Left ventricle myocardium inferior (tissue), 1 donor: ENCODE measurements around the gene WWP2. TPM values are rescaled to one million over a fixed set of nuclear protein-coding genes. Genes with fewer than 3 reads are reported as not detected.

ENCODE experiments used
- DNase-seq: peaks from one replicate; pipeline ENCODE4 v3.0.0-alpha.2; 2020
- H3K27ac ChIP-seq: fragments of 200-600 bp; replicated peaks from 2 replicates; pipeline ENCODE4 v1.8.0; 2021
- H3K27me3 ChIP-seq: fragments of 200-600 bp; 2 replicates; pipeline ENCODE4 v1.8.0; 2021; ENCODE audit warnings: low read depth
- H3K36me3 ChIP-seq: fragments of 200-600 bp; 2 replicates; pipeline ENCODE4 v1.8.0; 2021
- H3K4me1 ChIP-seq: fragments of 200-600 bp; 2 replicates; pipeline ENCODE4 v1.8.0; 2021
- H3K4me3 ChIP-seq: fragments of 200-600 bp; 2 replicates; pipeline ENCODE4 v1.8.0; 2021; ENCODE audit warnings: mild to moderate bottlenecking, moderate library complexity
- H3K9me3 ChIP-seq: fragments of 200-600 bp; replicated peaks from 2 replicates; pipeline ENCODE4 v1.8.0; 2021
- CTCF ChIP-seq: fragments of 200-600 bp; IDR thresholded peaks from 2 replicates; pipeline ENCODE4 v1.8.0; 2021; ENCODE audit warnings: antibody characterized with exemption, mild to moderate bottlenecking, borderline replicate concordance
- intact Hi-C: fragments of 100-400 bp; cut with micrococcal nuclease; formaldehyde crosslinking; loops from one replicate; pipeline ENCODE4 v1.11.0; 2022
- total RNA-seq: library from RNA; stranded (reverse); fragmentation: NEBNext Ultra II Directional; extraction: Animal tissue kit (Norgen Biotek cat#: 25700); gene quantifications from one replicate; pipeline ENCODE4 v1.2.1, GENCODE V29; 2021
- donor health status: DM: no; HTN: yes; CAD: no; lungs with severe emphysema.

WWP2 gene
- total RNA-seq, 1 donor from 2014 or later, result 21.3 TPM

GRCh38 chr16:69874271-69874670 is 112.1 kb downstream of the WWP2 start:
- Histone ChIP-seq H3K27ac (no peak overlapping the region), H3K4me1 (peaks cover 12% of the 10 kb centered on the region), H3K4me3 (no peak overlapping the region), H3K27me3 (no peaks in the 10 kb centered on the region), H3K36me3 (peaks cover 59% of the 10 kb centered on the region), H3K9me3 (peaks cover 14% of the 10 kb centered on the region)
- intact Hi-C loops, result no loop called here
- TF ChIP-seq CTCF, result no peak
- DNase-seq, result no peak

- H3K27ac ChIP-seq, result no peak overlapping the region
These were observed 118.6 kb downstream of the WWP2 start for GRCh38 chr16:69880640-69881133.

GRCh38 chr16:69881141-69881540 is 119.0 kb downstream of the WWP2 start:
- H3K9me3 ChIP-seq, result peaks cover 13% of the 10 kb centered on the region
- intact Hi-C loops, result no loop called here
- no peak for DNase-seq
- TF ChIP-seq CTCF, result no peak
- H3K4me1 ChIP-seq, result no peaks in the 10 kb centered on the region
- no peak overlapping the region for H3K27ac ChIP-seq
- H3K36me3 ChIP-seq, result peaks cover 38% of the 10 kb centered on the region
- H3K27me3 ChIP-seq, result no peaks in the 10 kb centered on the region
- no peak overlapping the region for H3K4me3 ChIP-seq

More at GRCh38 chr16:69880640-69881133, 118.6 kb downstream of the WWP2 start:
- peaks cover 42% of the 10 kb centered on the region for H3K36me3 ChIP-seq
- peaks cover 14% of the 10 kb centered on the region for H3K9me3 ChIP-seq
- intact Hi-C loops, result no loop called here
- no peak overlapping the region for H3K4me3 ChIP-seq
- DNase-seq, result no peak
- TF ChIP-seq CTCF, result no peak
- H3K4me1 ChIP-seq, result no peaks in the 10 kb centered on the region
- no peaks in the 10 kb centered on the region for H3K27me3 ChIP-seq

- Histone ChIP-seq H3K27ac (no peak overlapping the region), H3K36me3 (peaks cover 25% of the 10 kb centered on the region), H3K4me3 (no peak overlapping the region), H3K4me1 (no peaks in the 10 kb centered on the region), H3K9me3 (no peaks in the 10 kb centered on the region), H3K27me3 (no peaks in the 10 kb centered on the region)
- DNase-seq, result no peak
- TF ChIP-seq CTCF, result no peak
- intact Hi-C loops, result no loop called here
These were observed 121.6 kb downstream of the WWP2 start for GRCh38 chr16:69883744-69884143.

GRCh38 chr16:69885722-69886121 is 123.6 kb downstream of the WWP2 start:
- H3K4me3 ChIP-seq, result no peak overlapping the region
- peaks cover 25% of the 10 kb centered on the region for H3K36me3 ChIP-seq
- H3K9me3 ChIP-seq, result no peaks in the 10 kb centered on the region
- no peaks in the 10 kb centered on the region for H3K27me3 ChIP-seq
- no peak for DNase-seq
- intact Hi-C loops, result no loop called here
- H3K27ac ChIP-seq, result no peak overlapping the region
- peaks cover 13% of the 10 kb centered on the region for H3K4me1 ChIP-seq
- no peak for TF ChIP-seq CTCF

GRCh38 chr16:69886726-69887125 is 124.6 kb downstream of the WWP2 start:
- no peaks in the 10 kb centered on the region for H3K27me3 ChIP-seq
- DNase-seq, result no peak
- no peak overlapping the region for H3K27ac ChIP-seq
- TF ChIP-seq CTCF, result no peak
- H3K4me3 ChIP-seq, result no peak overlapping the region
- H3K9me3 ChIP-seq, result no peaks in the 10 kb centered on the region
- intact Hi-C loops, result no loop called here
- H3K36me3 ChIP-seq, result peaks cover 25% of the 10 kb centered on the region
- peaks cover 17% of the 10 kb centered on the region for H3K4me1 ChIP-seq
